HepG2 (cell line): ENCODE data around the gene MYCBP2. TPM values are rescaled to one million over a fixed set of nuclear protein-coding genes. Genes with fewer than 3 reads are reported as not detected.

Source experiments
- ATAC-seq: fragments of 200-7000 bp; cut with Tn5 transposase; 3 replicates; pipeline ENCODE4 v1.9.1; 2020; ENCODE audit warnings: mild to moderate bottlenecking, moderate library complexity
- BruUV-seq: library from RNA; stranded (reverse); fragments of 400-500 nt; replicated peaks from 2 replicates; lab custom pipeline; 2021; lab: Mats Ljungman, UMichigan
- CTCF ChIA-PET: fragments of 300-600 bp; formaldehyde crosslinking; extraction: SDS; loops from one replicate; lab custom pipeline; 2021; ENCODE audit warnings: low total read pairs, inconsistent platforms, low intra/inter-chr PET ratio; lab: Yijun Ruan, JAX
- POLR2A ChIA-PET: fragments of 350-600 bp; sonication (Branson Sonifier 250); formaldehyde crosslinking; loops from one replicate; lab custom pipeline; 2020; ENCODE audit warnings: antibody characterized with exemption, inconsistent platforms; lab: Yijun Ruan, JAX
- DNase-seq: peaks from one replicate; pipeline ENCODE4 v3.0.0-alpha.2; 2015; ENCODE audit warnings: low spot score
- FAIRE-seq: peaks from 3 replicates; lab custom pipeline; 2011; peaks lifted over from hg19 to GRCh38; lab: Jason Lieb, UNC
- H2AFZ ChIP-seq: one replicate; pipeline ENCODE4 v1.6.1; 2011; ENCODE audit warnings: low read length, inconsistent platforms
- H3K27ac ChIP-seq: fragments of 300-600 bp; 3 replicates; pipeline ENCODE4 v1.8.0; 2011; ENCODE audit warnings: mixed run types, mild to moderate bottlenecking, mixed read lengths, low read length, inconsistent platforms; ENCODE audit not compliant: insufficient read depth; ENCODE audit errors: extremely low read length
- H3K27me3 ChIP-seq, 2 experiments: fragments of 200-600 bp in 1 of 2; 2 replicates in 1 of 2; 3 replicates in 1 of 2; pipeline versions ENCODE4 v1.6.0 to v1.8.0; 2011; ENCODE audit warnings: low read length in 2 of 2, mild to moderate bottlenecking in 2 of 2, moderate library complexity in 2 of 2, inconsistent platforms in 1 of 2; ENCODE audit not compliant: insufficient read depth in 2 of 2, control insufficient read depth in 1 of 2
- H3K36me3 ChIP-seq, 2 experiments: fragments of 200-600 bp in 1 of 2; replicated peaks in 1 of 2; 2 replicates in 1 of 2; 3 replicates in 1 of 2; pipeline versions ENCODE4 v1.5.1 to v1.8.0; 2011; ENCODE audit warnings: low read length in 2 of 2, inconsistent platforms in 1 of 2; ENCODE audit not compliant: insufficient read depth in 2 of 2, control insufficient read depth in 1 of 2
- H3K4me1 ChIP-seq: 2 replicates; pipeline ENCODE4 v1.5.1; 2012; ENCODE audit warnings: low read length, inconsistent platforms; ENCODE audit not compliant: insufficient read depth
- H3K4me2 ChIP-seq: 2 replicates; pipeline ENCODE4 v1.6.0; 2011; ENCODE audit warnings: low read depth, low read length, inconsistent platforms
- H3K4me3 ChIP-seq, 3 experiments: fragments of 200-600 bp in 1 of 3; sonication (generic), shearing (Covaris generic) in 1 of 3; replicated peaks in 1 of 3; 2 replicates each; pipeline ENCODE4 v1.5.1; 2011 to 2016; ENCODE audit warnings: low read length in 3 of 3, inconsistent platforms in 2 of 3, low read depth in 2 of 3, mild to moderate bottlenecking in 2 of 3, control low read depth in 1 of 3, mixed read lengths in 1 of 3; ENCODE audit not compliant: insufficient read depth in 1 of 3
- H3K79me2 ChIP-seq: one replicate; pipeline ENCODE4 v1.6.1; 2011; ENCODE audit warnings: low read length, inconsistent platforms; ENCODE audit not compliant: insufficient read depth
- H3K9ac ChIP-seq: 2 replicates; pipeline ENCODE4 v1.6.0; 2011; ENCODE audit warnings: mild to moderate bottlenecking, low read depth, low read length, inconsistent platforms; ENCODE audit not compliant: insufficient read depth
- H3K9me3 ChIP-seq: 2 replicates; pipeline ENCODE4 v1.5.1; 2012; ENCODE audit warnings: mild to moderate bottlenecking, low read length
- H4K20me1 ChIP-seq: 2 replicates; pipeline ENCODE4 v1.6.0; 2011; ENCODE audit warnings: inconsistent platforms, mild to moderate bottlenecking, low read length, moderate library complexity; ENCODE audit not compliant: insufficient read depth
- CERS6 ChIP-seq: sonication (generic); formaldehyde crosslinking; IDR thresholded peaks from 2 replicates; pipeline ENCODE4 v1.5.0; 2020; ENCODE audit warnings: missing genetic modification reagents
- DNMT3B ChIP-seq: conservative IDR thresholded peaks from 2 replicates; pipeline ENCODE4 v1.6.1; 2016; ENCODE audit warnings: missing biosample characterization, control low read depth
- E2F1 ChIP-seq: sonication (generic); formaldehyde crosslinking; IDR thresholded peaks from 2 replicates; pipeline ENCODE4 v1.5.0; 2020; ENCODE audit warnings: missing genetic modification reagents
- EED ChIP-seq: sonication (generic); formaldehyde crosslinking; IDR thresholded peaks from 2 replicates; pipeline ENCODE4 v1.5.0; 2020; ENCODE audit warnings: mild to moderate bottlenecking, missing genetic modification reagents
- ESRRA ChIP-seq: sonication (generic); formaldehyde crosslinking; IDR thresholded peaks from 2 replicates; pipeline ENCODE4 v1.5.1; 2020; ENCODE audit warnings: mild to moderate bottlenecking, low read depth, missing genetic modification reagents
- PBX2 ChIP-seq: IDR thresholded peaks from 2 replicates; pipeline ENCODE4 v1.6.1; 2016; ENCODE audit warnings: control low read depth
- SAFB2 ChIP-seq: sonication (generic); formaldehyde crosslinking; IDR thresholded peaks from 2 replicates; pipeline ENCODE4 v1.5.1; 2020; ENCODE audit warnings: missing genetic modification reagents, low read depth, mild to moderate bottlenecking, borderline replicate concordance
- SP2 ChIP-seq: sonication (generic); formaldehyde crosslinking; IDR thresholded peaks from 2 replicates; pipeline ENCODE4 v1.5.1; 2020; ENCODE audit warnings: mild to moderate bottlenecking, missing genetic modification reagents
- TAF1 ChIP-seq: sonication (generic); formaldehyde crosslinking; IDR thresholded peaks from 2 replicates; pipeline ENCODE4 v1.4.0; 2020; ENCODE audit warnings: missing genetic modification reagents
- THYN1 ChIP-seq: sonication (generic); formaldehyde crosslinking; IDR thresholded peaks from 2 replicates; pipeline ENCODE4 v1.8.1; 2023; ENCODE audit warnings: low read depth, mild to moderate bottlenecking, moderate library complexity, missing genetic modification reagents, borderline replicate concordance
- UBTF ChIP-seq: sonication (generic); formaldehyde crosslinking; IDR thresholded peaks from 2 replicates; pipeline ENCODE4 v1.4.0; 2020; ENCODE audit warnings: mild to moderate bottlenecking, missing genetic modification reagents
- ZNF251 ChIP-seq: sonication (generic); formaldehyde crosslinking; IDR thresholded peaks from 2 replicates; pipeline ENCODE4 v1.9.0; 2021; ENCODE audit warnings: mild to moderate bottlenecking, missing genetic modification reagents
- ZNF430 ChIP-seq: sonication (generic); formaldehyde crosslinking; IDR thresholded peaks from 2 replicates; pipeline ENCODE4 v1.9.0; 2021; ENCODE audit warnings: mild to moderate bottlenecking, missing genetic modification reagents
- ZNF496 ChIP-seq: sonication (generic); formaldehyde crosslinking; IDR thresholded peaks from 2 replicates; pipeline ENCODE4 v1.8.1; 2023; ENCODE audit warnings: mild to moderate bottlenecking, moderate library complexity, missing genetic modification reagents; ENCODE audit not compliant: insufficient replicate concordance
- ZNF574 ChIP-seq: sonication (generic); formaldehyde crosslinking; IDR thresholded peaks from 2 replicates; pipeline ENCODE4 v1.4.0; 2020; ENCODE audit warnings: missing genetic modification reagents
- WGBS: methylation state at CpG from one replicate; pipeline ENCODE4 v1.1.6; 2017; ENCODE audit warnings: low lambda C conversion rate; 5-methylcytosine and 5-hydroxymethylcytosine counted together
- in situ Hi-C: cut with HindIII; loops from 2 replicates; pipeline ENCODE4 v1.10.0; 2017; ENCODE audit warnings: low pct_unique_long_range_greater_than_20kb; ENCODE audit not compliant: extremely low pct_ligation_motif_present
- intact Hi-C: fragments of 100-400 bp; cut with micrococcal nuclease; formaldehyde crosslinking; loops from one replicate; pipeline ENCODE4 v1.10.0; 2022; ENCODE audit not compliant: unreplicated experiment
- polyA plus RNA-seq, 8 experiments: library from polyadenylated mRNA; depleted of rRNA in 3 of 8; stranded (reverse) in 7 of 8; unstranded in 1 of 8; fragments of >200 nt; fragmentation: Illumina TruSeq in 4 of 8; extraction: Trizol in 4 of 8; gene quantifications; 2 replicates each; pipeline versions ENCODE4 v1.2.1 to v1.2.3, GENCODE V29; 2011 to 2016; ENCODE audit warnings: low read depth in 4 of 8, missing spikeins in 1 of 8, mixed read lengths in 1 of 8; ENCODE audit not compliant: insufficient read depth in 1 of 8
- total RNA-seq, 5 experiments: library from RNA; depleted of rRNA; stranded (reverse); fragments of >200 nt; fragmentation: Illumina TruSeq; extraction: Trizol; gene quantifications; 2 replicates each; pipeline ENCODE4 v1.2.3, GENCODE V29; 2016; ENCODE audit warnings: low read depth in 1 of 5

The MYCBP2 gene
- total and polyA plus RNA-seq, 2 of the 13 experiments (the other 11 are each of a cell fraction or from before 2014, with no cell fraction given): 16.3 to 35.3 TPM

- TF ChIP-seq ZNF574 (CRISPR knock-in tag) (no peak), PBX2 (CRISPR knock-in tag) (no peak), SP2 (CRISPR knock-in tag) (no peak), E2F1 (CRISPR knock-in tag) (no peak), DNMT3B (CRISPR knock-in tag) (no peak), ZNF430 (CRISPR knock-in tag) (no peak), ZNF496 (no peak)
Measured at GRCh38 chr13:77325371-77325980, 1.4 kb downstream of the MYCBP2 start (continued).

- H4K20me1 ChIP-seq: peaks cover 8% of the 10 kb centered on the region
- DNase-seq (no peak), FAIRE-seq (no peak), ATAC-seq (no peak)
- H3K4me3 ChIP-seq: no peak overlapping the region
- H3K4me2 ChIP-seq: no peak overlapping the region
- H3K27ac ChIP-seq: no peak overlapping the region
- no peaks in the 10 kb centered on the region; a peak in 1 of 5 replicates for H3K27me3 ChIP-seq
- no peaks in the 10 kb centered on the region for H3K36me3 ChIP-seq
- BruUV-seq: no TSS peak
- CTCF ChIA-PET: no interaction called here
- H3K79me2 ChIP-seq: peaks cover 61% of the 10 kb centered on the region
- H2AFZ ChIP-seq: no peak overlapping the region
- in situ Hi-C loops (no loop called here), intact Hi-C loops (loop anchor here (10.0 kb wide), 1 partner anchor 299 kb away; the partner anchor contains the start of gene FBXL3)
- no peak overlapping the region for H3K9ac ChIP-seq
- H3K4me1 ChIP-seq: peaks cover 45% of the 10 kb centered on the region
- no peaks in the 10 kb centered on the region for H3K9me3 ChIP-seq
- POLR2A ChIA-PET: no interaction called here
- 81% methylated on average over 1 of the region's 1 CpG for WGBS
- no peak for TF ChIP-seq ZNF251 (CRISPR knock-in tag)
- no peak for TF ChIP-seq EED
- TF ChIP-seq SAFB2 (CRISPR knock-in tag): no peak
- no peak for TF ChIP-seq THYN1 (CRISPR knock-in tag)
- TF ChIP-seq TAF1 (CRISPR knock-in tag): no peak
- no peak for TF ChIP-seq CERS6
- no peak for TF ChIP-seq ESRRA (CRISPR knock-in tag)
- no peak for TF ChIP-seq UBTF
Measured at GRCh38 chr13:77323858-77324257, 3.0 kb downstream of the MYCBP2 start.
